HG02884 (cell line): Measurements from ENCODE around the gene CWC22.

Source experiments
- ATAC-seq: cut with Tn5 transposase; IDR thresholded peaks from one replicate; pipeline ENCODE4 v1.9.1; 2021; ENCODE audit warnings: mild to moderate bottlenecking, moderate library complexity; ENCODE audit not compliant: unreplicated experiment

The CWC22 gene

DNA sequence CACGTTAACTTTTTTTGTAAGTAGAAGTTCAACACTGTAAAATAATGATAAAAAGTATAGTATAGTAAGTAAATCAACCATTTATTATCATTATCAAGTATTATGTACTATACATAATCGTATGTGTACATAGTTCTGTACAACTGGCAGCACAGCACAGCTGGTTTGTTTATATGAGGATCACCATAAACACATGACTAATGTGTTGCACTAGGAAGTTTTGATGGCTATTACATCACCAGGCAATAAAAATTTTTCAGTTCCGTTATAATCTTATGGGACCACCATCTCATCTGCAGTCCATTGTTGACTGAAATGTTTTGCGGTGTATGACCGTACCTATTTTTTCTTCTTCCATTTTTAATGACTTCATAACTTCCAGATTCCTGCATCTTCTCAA lies 106.4 kb downstream of the CWC22 start:
- no peak for ATAC-seq

DNA sequence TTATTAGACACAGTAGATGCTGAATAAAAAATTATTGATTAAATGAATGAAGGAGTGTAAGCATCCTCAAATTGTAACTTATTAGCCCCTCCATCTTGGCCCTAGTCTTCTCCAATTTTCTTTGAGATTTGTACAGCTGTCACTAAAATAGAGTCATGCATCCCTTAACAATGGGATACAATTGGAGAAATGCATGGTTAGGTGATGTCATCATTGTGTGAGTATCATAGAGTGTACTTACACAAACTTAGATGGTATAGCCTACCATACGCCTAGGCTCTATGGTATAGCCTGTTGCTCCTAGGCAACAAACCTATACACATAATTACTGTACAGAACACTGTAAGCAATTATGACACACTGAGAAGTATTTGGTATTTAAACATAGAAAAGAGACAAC lies 107.4 kb downstream of the CWC22 start:
- no peak for ATAC-seq

DNA sequence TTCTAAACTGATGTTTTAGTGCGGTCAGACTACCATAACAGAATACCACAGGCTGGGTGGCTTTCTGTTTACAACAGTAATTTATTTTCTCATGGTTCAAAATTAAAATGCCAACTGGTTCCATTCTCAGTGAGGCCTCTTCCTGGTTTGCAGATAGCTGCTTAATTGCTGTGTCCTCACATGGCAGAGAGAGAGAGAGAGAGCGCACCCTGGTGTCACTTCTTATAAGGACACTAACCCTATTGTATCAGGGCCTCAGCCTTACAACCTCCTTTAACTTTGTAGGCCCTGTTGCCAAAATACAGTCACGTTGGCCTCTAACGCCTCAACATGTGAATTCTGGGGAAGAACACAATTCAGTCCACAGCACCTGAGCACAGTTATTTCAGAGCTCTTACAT lies 108.2 kb downstream of the CWC22 start:
- ATAC-seq = no peak
